ENCODE data around the gene ABHD6. TPM values are rescaled to one million over a fixed set of nuclear protein-coding genes. Genes with fewer than 3 reads are reported as not detected.

The ABHD6 gene
- polyA plus RNA-seq, 3 donors: 7.3 to 11.6 (median 9.0) TPM

DNA sequence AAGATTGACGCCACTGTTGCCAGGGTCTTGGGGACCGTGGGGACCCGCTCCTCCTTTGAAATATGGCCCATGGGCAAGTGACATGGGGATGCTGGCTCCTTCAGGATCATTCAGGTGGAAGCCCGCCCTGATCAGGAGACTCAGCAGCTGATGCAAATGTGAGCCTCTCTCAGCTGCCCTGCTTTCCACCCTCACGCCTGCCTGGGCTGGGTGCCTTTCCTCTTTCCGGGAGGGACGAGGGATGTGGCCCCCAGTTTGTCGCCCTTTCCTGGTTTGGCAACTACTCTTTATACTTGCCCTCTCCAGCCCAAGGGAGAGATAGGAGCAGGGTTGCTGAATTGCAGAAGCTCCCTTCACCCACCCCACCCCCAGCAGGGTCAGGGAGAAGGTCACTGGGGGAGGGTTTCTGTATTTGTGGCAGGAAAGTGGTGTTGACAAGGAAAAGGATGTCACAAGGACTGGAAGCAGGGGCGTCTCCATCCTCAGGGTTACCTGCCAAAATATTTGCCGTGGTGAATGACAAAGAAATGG lies 48.6 kb upstream of the ABHD6 start:
- Mint-ChIP-seq H3K36me3 (no peaks in the 10 kb centered on the region), H3K27ac (no peak overlapping the region), H3K27me3 (ENCODE audit: low read depth in 3 of 3) (peaks cover 0 to 3% (median 1%) of the 10 kb centered on the region in 3 donors), H3K4me3 (no peak overlapping the region), H3K9me3 (peaks cover 0 to 4% (median 3%) of the 10 kb centered on the region in 7 donors), H3K4me1 (peaks cover 6% of the 10 kb centered on the region)
- TF ChIP-seq, protein P1, sequence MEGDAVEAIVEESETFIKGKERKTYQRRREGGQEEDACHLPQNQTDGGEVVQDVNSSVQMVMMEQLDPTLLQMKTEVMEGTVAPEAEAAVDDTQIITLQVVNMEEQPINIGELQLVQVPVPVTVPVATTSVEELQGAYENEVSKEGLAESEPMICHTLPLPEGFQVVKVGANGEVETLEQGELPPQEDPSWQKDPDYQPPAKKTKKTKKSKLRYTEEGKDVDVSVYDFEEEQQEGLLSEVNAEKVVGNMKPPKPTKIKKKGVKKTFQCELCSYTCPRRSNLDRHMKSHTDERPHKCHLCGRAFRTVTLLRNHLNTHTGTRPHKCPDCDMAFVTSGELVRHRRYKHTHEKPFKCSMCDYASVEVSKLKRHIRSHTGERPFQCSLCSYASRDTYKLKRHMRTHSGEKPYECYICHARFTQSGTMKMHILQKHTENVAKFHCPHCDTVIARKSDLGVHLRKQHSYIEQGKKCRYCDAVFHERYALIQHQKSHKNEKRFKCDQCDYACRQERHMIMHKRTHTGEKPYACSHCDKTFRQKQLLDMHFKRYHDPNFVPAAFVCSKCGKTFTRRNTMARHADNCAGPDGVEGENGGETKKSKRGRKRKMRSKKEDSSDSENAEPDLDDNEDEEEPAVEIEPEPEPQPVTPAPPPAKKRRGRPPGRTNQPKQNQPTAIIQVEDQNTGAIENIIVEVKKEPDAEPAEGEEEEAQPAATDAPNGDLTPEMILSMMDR (IDR thresholded peaks at IDR 0.05): no peak
- Histone ChIP-seq H3K4me2 (replicated peaks; ENCODE audit: extremely low read depth, low read length, poor library complexity, severe bottlenecking) (no peak overlapping the region), H3K9me3 (replicated peaks in 1 of 2; ENCODE audit: control insufficient read depth in 1 of 2, insufficient read depth in 1 of 2, low read length in 2 of 2) (no peaks in the 10 kb centered on the region), H3K27me3 (ENCODE audit: control insufficient read depth in 2 of 2, insufficient read depth in 2 of 2, low read length in 2 of 2) (no peaks in the 10 kb centered on the region), H3K79me2 (ENCODE audit: insufficient read depth, low read length) (no peaks in the 10 kb centered on the region), H3K9ac (ENCODE audit: insufficient read depth, low read length, poor library complexity, severe bottlenecking) (no peak overlapping the region), H3K4me1 (ENCODE audit: control insufficient read depth in 1 of 2, insufficient read depth in 2 of 2, low read length in 2 of 2) (peaks cover 0 to 6% of the 10 kb centered on the region in 2 donors), H3K36me3 (replicated peaks in 1 of 2; ENCODE audit: control insufficient read depth in 1 of 2, insufficient read depth in 2 of 2, low read length in 2 of 2) (no peaks in the 10 kb centered on the region), H4K20me1 (ENCODE audit: insufficient read depth, low read length) (no peaks in the 10 kb centered on the region), H3K27ac (ENCODE audit: low read depth in 1 of 2, low read length in 2 of 2) (no peak overlapping the region), H2AFZ (ENCODE audit: insufficient read depth, low read depth, low read length, poor library complexity, severe bottlenecking) (no peak overlapping the region), H3K4me3 (replicated peaks in 1 of 3; ENCODE audit: low read depth in 2 of 3, low read length in 3 of 3) (no peak overlapping the region)
- WGBS (ENCODE audit: insufficient coverage): 93% methylated on average over 2 of the region's 10 CpGs
- no peak for DNase-seq
- intact Hi-C loops (cut with micrococcal nuclease): loop anchor here in 1 of 2 donors (5.0 to 10.0 kb wide), 2 partner anchors 223 to 346 kb away; partner anchors contain the start of gene ACOX2

DNA sequence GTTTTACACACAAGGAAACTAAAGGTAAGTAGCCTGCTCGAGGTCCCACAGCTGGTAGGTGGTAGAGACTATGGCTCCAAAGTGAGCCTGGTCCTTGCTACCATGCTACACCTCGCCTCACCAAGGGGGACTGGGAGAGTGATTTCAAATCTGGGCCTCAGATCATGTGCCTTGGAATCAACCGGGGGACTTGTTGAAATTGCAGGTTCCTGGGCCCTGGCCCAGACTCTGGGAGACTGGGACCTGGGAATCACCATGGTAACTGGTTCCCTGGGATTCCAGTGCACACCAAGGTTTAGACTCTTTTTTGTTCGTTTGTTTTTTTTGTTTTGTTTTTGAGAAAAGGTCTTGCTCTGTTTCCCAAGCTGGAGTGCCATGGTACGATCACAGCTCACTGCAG lies 47.9 kb upstream of the ABHD6 start:
- no peak overlapping the region for H2AFZ ChIP-seq (ENCODE audit: insufficient read depth, low read depth, low read length, poor library complexity, severe bottlenecking)
- H3K4me3 Mint-ChIP-seq: no peak overlapping the region
- H3K27ac ChIP-seq (ENCODE audit: low read depth in 1 of 2, low read length in 2 of 2): no peak overlapping the region
- peaks cover 0 to 6% of the 10 kb centered on the region in 2 donors for H3K4me1 ChIP-seq (ENCODE audit: control insufficient read depth in 1 of 2, insufficient read depth in 2 of 2, low read length in 2 of 2)
- WGBS (ENCODE audit: insufficient coverage): 80% methylated on average over 4 of the region's 5 CpGs
- intact Hi-C loops (cut with micrococcal nuclease): loop anchor here (2.0 to 10.0 kb wide), 3 partner anchors 107 to 345 kb away; partner anchors contain the start of gene ACOX2 (in 1 of the 2)
- H3K79me2 ChIP-seq (ENCODE audit: insufficient read depth, low read length): no peaks in the 10 kb centered on the region
- no peak overlapping the region for H3K4me2 ChIP-seq (replicated peaks; ENCODE audit: extremely low read depth, low read length, poor library complexity, severe bottlenecking)
- TF ChIP-seq, protein P1 (IDR thresholded peaks at IDR 0.05): no peak
- H3K36me3 ChIP-seq (replicated peaks in 1 of 2; ENCODE audit: control insufficient read depth in 1 of 2, insufficient read depth in 2 of 2, low read length in 2 of 2): no peaks in the 10 kb centered on the region
- H3K9me3 Mint-ChIP-seq: peaks cover 0 to under 1% (median 0%) of the 10 kb centered on the region in 7 donors
- no peaks in the 10 kb centered on the region for H3K9me3 ChIP-seq (replicated peaks in 1 of 2; ENCODE audit: control insufficient read depth in 1 of 2, insufficient read depth in 1 of 2, low read length in 2 of 2)
- H3K36me3 Mint-ChIP-seq: no peaks in the 10 kb centered on the region
- peaks cover 6% of the 10 kb centered on the region for H3K4me1 Mint-ChIP-seq
- no peak overlapping the region for H3K27ac Mint-ChIP-seq
- H3K27me3 ChIP-seq (ENCODE audit: control insufficient read depth in 2 of 2, insufficient read depth in 2 of 2, low read length in 2 of 2): no peaks in the 10 kb centered on the region
- H3K4me3 ChIP-seq (replicated peaks in 1 of 3; ENCODE audit: low read depth in 2 of 3, low read length in 3 of 3): no peak overlapping the region
- no peak overlapping the region for H3K9ac ChIP-seq (ENCODE audit: insufficient read depth, low read length, poor library complexity, severe bottlenecking)
- no peak for DNase-seq
- H3K27me3 Mint-ChIP-seq (ENCODE audit: low read depth in 3 of 3): peaks cover 0 to 1% (median 0%) of the 10 kb centered on the region in 3 donors
- H4K20me1 ChIP-seq (ENCODE audit: insufficient read depth, low read length): no peaks in the 10 kb centered on the region

All from CD14-positive monocyte (primary cell).